ACC112 (cell line): ENCODE data around the gene IGSF21.

Experiments used
- H2AFZ ChIP-seq: fragments of 200-600 bp; sonication (generic); one replicate; pipeline ENCODE4 v1.6.0; 2017; ENCODE audit warnings: antibody characterized with exemption, low read length; ENCODE audit not compliant: unreplicated experiment
- H3K27ac ChIP-seq: fragments of 200-600 bp; sonication (generic); 2 replicates; pipeline ENCODE4 v1.5.1; 2014; ENCODE audit warnings: low read depth, mild to moderate bottlenecking, antibody characterized with exemption, low read length, moderate library complexity
- H3K27me3 ChIP-seq: fragments of 200-600 bp; sonication (generic); 2 replicates; pipeline ENCODE4 v1.6.1; 2014; ENCODE audit warnings: mild to moderate bottlenecking, antibody characterized with exemption, low read length, moderate library complexity, mixed read lengths; ENCODE audit not compliant: insufficient read depth
- H3K36me3 ChIP-seq: fragments of 200-600 bp; sonication (generic); 2 replicates; pipeline ENCODE4 v1.6.1; 2016; ENCODE audit warnings: mild to moderate bottlenecking, antibody characterized with exemption, low read length, moderate library complexity, mixed read lengths; ENCODE audit not compliant: insufficient read depth
- H3K4me1 ChIP-seq: fragments of 200-600 bp; sonication (generic); one replicate; pipeline ENCODE4 v1.6.1; 2016; ENCODE audit warnings: low read length, mixed read lengths; ENCODE audit not compliant: insufficient read depth, unreplicated experiment, control insufficient read depth
- H3K4me3 ChIP-seq: fragments of 200-600 bp; sonication (generic); 2 replicates; pipeline ENCODE4 v1.5.1; 2014; ENCODE audit warnings: mild to moderate bottlenecking, low read depth, low read length
- H3K79me2 ChIP-seq: fragments of 200-600 bp; sonication (generic); one replicate; pipeline ENCODE4 v1.6.0; 2016; ENCODE audit warnings: low read length; ENCODE audit not compliant: control insufficient read depth, unreplicated experiment, insufficient read depth

Gene IGSF21

DNA sequence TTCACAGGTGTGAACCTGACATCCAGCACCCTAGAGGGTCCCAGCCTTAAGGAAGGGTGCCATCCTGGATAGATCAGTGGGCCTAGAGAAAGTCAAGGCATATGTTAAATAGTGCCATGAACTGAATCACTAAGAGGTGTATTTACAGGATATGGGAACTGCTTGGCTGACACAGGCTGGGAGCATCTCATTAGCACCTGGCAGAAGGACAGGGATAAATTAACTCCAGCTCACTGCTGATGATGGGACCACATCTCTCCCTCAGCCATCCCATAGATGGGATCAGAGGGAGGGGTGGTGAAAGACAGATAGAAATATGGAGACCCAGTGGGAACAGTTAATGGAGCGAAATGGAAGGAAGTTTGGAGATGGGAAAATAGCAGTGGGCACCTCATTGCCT lies 122.0 kb downstream of the IGSF21 start:
- Histone ChIP-seq H2AFZ (no peak overlapping the region), H3K4me1 (no peaks in the 10 kb centered on the region), H3K79me2 (no peaks in the 10 kb centered on the region), H3K27ac (no peak overlapping the region), H3K27me3 (no peaks in the 10 kb centered on the region), H3K4me3 (no peak overlapping the region), H3K36me3 (no peaks in the 10 kb centered on the region)

DNA sequence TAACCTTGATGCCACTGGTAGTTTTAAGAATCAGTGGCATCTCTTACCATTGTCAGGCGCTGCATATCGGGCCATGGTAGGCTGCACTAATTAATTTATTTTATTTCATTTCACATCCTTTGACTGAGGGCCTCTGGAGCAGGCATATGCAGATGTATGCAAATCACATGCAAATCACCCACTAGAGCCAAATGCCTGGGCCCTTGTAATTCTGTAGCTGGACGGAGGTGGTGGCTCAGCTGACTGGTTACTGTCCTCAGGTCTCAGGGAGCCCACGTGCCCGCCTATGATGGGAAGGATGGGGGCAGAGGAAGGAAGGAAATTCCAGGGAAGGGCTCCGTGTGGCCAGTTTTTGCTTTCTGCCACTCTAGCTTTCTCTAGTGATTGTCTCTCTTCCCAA lies 122.7 kb downstream of the IGSF21 start:
- no peak overlapping the region for H3K27ac ChIP-seq
- H3K4me1 ChIP-seq, result no peaks in the 10 kb centered on the region
- no peak overlapping the region for H2AFZ ChIP-seq
- H3K36me3 ChIP-seq, result no peaks in the 10 kb centered on the region
- H3K79me2 ChIP-seq, result no peaks in the 10 kb centered on the region
- H3K27me3 ChIP-seq, result no peaks in the 10 kb centered on the region
- H3K4me3 ChIP-seq, result no peak overlapping the region

DNA sequence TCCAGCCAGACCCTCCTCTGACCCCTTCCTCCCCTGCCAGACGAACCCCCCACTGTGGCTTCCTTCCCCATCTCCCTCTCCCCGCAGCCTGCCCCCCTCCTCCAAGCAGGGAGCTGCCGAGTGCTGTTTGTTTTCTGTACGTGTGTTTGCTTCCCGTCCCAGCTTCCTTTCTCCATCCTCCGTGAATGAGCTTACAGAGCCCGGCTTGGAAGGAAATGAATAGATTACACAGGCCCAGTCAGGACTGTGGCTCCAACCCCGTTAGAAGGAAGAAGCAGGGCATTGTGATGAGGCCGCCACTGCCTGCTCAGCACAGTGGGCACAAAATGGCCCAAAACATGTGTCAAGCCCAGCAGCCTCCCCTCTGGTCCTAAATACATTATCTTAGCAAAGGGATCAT lies 123.2 kb downstream of the IGSF21 start:
- no peaks in the 10 kb centered on the region for H3K36me3 ChIP-seq
- H3K79me2 ChIP-seq, result no peaks in the 10 kb centered on the region
- no peak overlapping the region for H3K27ac ChIP-seq
- H3K27me3 ChIP-seq, result no peaks in the 10 kb centered on the region
- no peaks in the 10 kb centered on the region for H3K4me1 ChIP-seq
- H2AFZ ChIP-seq, result no peak overlapping the region
- H3K4me3 ChIP-seq, result no peak overlapping the region

DNA sequence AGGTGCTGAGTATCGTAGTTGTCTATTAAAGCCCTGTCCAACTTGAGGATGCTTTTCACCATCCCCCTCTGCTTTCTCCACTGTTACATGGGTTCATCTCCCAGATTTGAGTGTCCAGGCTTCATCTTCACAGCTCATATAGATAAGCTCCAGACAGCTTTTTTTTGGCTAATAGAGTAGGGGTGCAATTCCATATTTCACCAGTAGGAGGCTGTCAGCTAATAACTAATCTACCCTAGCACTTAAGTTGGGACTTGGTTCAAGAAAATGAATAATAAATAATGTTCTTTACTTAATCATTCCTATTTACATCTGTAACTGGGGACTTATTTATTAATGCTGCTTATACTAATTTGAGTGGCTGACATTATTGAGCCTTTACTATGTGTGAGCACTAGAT lies 124.5 kb downstream of the IGSF21 start:
- H3K4me1 ChIP-seq, result no peaks in the 10 kb centered on the region
- no peaks in the 10 kb centered on the region for H3K79me2 ChIP-seq
- H3K4me3 ChIP-seq, result no peak overlapping the region
- no peak overlapping the region for H2AFZ ChIP-seq
- H3K27me3 ChIP-seq, result no peaks in the 10 kb centered on the region
- no peaks in the 10 kb centered on the region for H3K36me3 ChIP-seq
- H3K27ac ChIP-seq, result no peak overlapping the region

DNA sequence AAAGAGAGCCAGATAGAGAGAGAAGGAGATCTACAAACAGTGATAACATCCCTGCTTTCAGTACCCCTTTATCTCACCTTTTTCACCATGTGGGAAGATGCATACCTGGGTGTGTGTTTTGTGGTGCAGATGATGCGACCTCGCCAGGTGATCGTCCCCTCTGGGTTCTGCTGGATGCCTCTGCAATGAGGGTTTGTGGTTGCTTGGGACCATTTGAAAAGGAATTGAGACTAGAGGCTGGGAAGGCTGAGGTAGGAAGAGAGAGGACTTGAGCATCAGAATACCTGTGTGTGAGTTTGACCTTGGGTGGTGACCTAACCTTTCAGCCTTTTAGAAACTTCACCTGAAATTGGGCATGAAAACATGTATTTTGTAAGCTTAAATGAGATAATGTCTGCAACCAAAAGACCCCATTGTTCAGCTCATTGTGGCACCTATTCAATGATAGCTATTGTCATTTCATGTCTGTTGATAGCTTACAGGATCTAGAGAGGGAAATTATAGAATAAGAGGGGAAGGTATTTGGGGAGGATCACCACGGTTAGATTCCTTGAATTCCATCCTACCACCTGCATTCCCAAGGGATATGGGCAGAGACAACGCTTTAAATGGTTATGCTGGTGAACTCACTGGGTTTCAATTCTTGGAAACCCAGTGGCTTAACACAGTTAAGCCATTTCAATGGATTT lies 125.7 kb downstream of the IGSF21 start:
- no peak overlapping the region for H3K27ac ChIP-seq
- no peak overlapping the region for H3K4me3 ChIP-seq
- no peaks in the 10 kb centered on the region for H3K36me3 ChIP-seq
- no peaks in the 10 kb centered on the region for H3K4me1 ChIP-seq
- H3K27me3 ChIP-seq, result no peaks in the 10 kb centered on the region
- no peaks in the 10 kb centered on the region for H3K79me2 ChIP-seq
- H2AFZ ChIP-seq, result no peak overlapping the region

DNA sequence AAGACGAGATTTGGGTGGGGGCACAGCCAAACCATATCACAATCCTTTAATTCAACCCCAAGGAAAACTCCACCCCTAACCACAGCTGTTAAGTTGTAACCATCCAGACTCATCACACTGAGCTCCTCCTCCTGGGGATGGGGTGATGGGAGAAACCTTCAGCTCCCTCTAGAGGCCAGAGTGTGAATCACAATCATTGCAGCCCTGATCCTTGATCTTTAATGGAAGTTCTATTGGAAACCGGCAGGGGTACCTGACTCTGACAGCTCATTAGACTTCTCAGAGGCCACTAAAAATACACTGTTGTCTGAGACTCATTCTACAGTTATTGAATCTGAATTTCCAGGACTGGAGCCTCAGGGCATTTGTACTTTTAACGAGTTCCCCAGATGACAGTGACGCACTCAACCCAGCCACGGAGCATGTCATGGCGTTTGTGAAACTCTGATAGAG lies 127.2 kb downstream of the IGSF21 start:
- H2AFZ ChIP-seq, result no peak overlapping the region
- H3K4me1 ChIP-seq, result no peaks in the 10 kb centered on the region
- no peak overlapping the region for H3K4me3 ChIP-seq
- no peak overlapping the region for H3K27ac ChIP-seq
- H3K27me3 ChIP-seq, result no peaks in the 10 kb centered on the region
- H3K79me2 ChIP-seq, result no peaks in the 10 kb centered on the region
- H3K36me3 ChIP-seq, result no peaks in the 10 kb centered on the region

DNA sequence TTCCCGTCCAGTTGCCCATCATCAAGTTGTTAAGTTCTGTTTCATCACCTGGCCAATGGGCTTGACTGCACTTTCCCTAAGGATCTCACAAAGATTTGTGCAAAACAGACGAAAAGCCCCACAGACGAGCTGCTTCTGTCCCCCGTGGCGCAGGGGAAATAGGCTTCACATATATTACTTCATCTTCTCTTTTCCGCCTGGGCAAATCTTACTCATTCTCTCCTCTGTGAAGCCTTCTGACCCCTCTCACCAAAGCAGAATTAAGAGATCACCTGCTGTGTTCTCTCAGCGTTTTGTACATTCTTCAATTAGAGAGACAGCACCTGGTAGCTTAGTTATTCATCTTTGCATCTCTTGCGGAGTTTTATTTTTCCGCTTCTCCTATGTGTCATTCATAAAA lies 129.8 kb downstream of the IGSF21 start:
- Histone ChIP-seq H2AFZ (no peak overlapping the region), H3K27me3 (no peaks in the 10 kb centered on the region), H3K79me2 (no peaks in the 10 kb centered on the region), H3K27ac (no peak overlapping the region), H3K4me1 (no peaks in the 10 kb centered on the region), H3K36me3 (no peaks in the 10 kb centered on the region), H3K4me3 (no peak overlapping the region)

DNA sequence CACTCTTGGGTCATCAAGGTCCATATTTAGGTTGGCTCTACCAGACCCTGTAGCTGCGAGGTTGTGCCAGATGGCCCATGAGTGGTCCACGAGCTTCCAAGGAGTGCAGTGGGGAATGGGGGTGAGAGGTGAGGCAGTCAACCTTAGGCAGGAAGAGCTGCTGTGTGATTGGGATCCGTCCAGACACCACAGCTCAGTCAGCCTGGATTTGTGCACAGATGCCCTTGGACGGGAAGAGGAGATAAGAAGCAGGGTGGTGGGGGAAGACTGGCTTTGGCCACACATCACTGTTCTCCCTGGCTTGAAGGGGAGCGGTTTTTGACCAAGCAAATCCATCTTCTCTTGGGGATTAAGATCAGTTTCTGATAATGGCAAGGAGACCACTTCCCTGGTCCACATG lies 130.6 kb downstream of the IGSF21 start:
- no peaks in the 10 kb centered on the region for H3K27me3 ChIP-seq
- no peaks in the 10 kb centered on the region for H3K79me2 ChIP-seq
- no peak overlapping the region for H3K27ac ChIP-seq
- H3K4me3 ChIP-seq, result no peak overlapping the region
- no peaks in the 10 kb centered on the region for H3K36me3 ChIP-seq
- no peak overlapping the region for H2AFZ ChIP-seq
- no peaks in the 10 kb centered on the region for H3K4me1 ChIP-seq

DNA sequence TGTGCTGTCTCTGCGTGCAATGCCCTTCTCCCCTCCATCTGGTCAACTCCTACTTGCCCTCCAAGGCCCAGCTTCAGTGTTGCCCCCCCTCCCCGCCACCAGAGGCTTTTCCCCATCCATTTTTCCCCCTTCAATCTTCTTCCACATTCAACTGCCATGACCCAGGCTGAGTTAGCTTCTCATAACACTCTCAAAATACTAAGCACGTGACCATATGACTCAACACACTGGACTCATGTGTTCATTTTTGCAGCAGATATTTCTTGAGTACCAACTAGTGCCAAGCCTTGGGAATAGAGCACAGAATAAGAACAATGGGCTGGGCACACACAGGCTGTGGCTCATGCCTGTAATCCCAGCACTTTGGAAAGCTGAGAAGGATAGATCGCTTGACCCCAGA lies 132.1 kb downstream of the IGSF21 start:
- Histone ChIP-seq H3K36me3 (no peaks in the 10 kb centered on the region), H3K27ac (no peak overlapping the region), H3K4me1 (no peaks in the 10 kb centered on the region), H2AFZ (no peak overlapping the region), H3K79me2 (no peaks in the 10 kb centered on the region), H3K27me3 (no peaks in the 10 kb centered on the region), H3K4me3 (no peak overlapping the region)

DNA sequence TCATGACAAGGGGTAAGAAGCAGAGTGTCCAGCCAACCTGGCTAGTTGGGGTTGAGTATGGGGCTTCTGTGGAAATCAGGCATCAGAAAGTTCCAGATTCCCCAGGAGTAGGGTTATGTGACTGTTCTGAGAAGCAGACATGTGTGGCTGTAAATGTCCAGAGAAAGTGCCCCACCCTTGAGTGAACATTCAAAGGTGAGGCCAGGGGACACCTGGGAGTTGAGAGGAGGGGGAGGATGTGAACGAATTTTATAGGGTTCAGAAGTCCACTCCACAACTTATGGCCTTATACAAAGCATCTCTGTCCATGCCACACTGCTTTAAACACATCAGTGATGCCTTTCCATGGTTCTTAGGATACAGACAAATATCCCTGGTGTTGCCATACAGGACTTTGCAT lies 133.3 kb downstream of the IGSF21 start:
- H3K4me3 ChIP-seq, result no peak overlapping the region
- no peaks in the 10 kb centered on the region for H3K36me3 ChIP-seq
- no peaks in the 10 kb centered on the region for H3K79me2 ChIP-seq
- H2AFZ ChIP-seq, result no peak overlapping the region
- H3K4me1 ChIP-seq, result no peaks in the 10 kb centered on the region
- no peaks in the 10 kb centered on the region for H3K27me3 ChIP-seq
- H3K27ac ChIP-seq, result no peak overlapping the region

DNA sequence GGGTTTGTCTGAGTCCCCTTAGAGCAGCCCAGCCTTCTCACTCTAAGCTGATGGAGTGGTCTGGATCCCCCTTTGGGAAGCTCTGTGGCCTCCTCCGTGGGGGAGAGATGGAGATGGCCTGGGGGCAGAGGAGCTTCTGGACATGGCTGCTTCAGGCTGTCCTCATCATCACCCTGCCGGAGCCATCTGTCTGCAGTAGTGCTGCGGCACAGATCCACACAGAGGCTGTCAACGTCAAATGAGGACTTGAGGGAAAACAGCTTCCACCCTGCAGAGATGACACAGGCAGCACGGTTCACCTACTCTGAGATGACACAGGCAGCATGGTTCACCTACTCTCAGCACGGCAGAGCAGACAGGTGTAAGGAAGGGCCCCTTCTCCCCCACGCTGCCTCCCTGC lies 134.3 kb downstream of the IGSF21 start:
- H3K79me2 ChIP-seq, result no peaks in the 10 kb centered on the region
- no peak overlapping the region for H2AFZ ChIP-seq
- H3K4me1 ChIP-seq, result no peaks in the 10 kb centered on the region
- no peaks in the 10 kb centered on the region for H3K27me3 ChIP-seq
- H3K36me3 ChIP-seq, result no peaks in the 10 kb centered on the region
- no peak overlapping the region for H3K27ac ChIP-seq
- no peak overlapping the region for H3K4me3 ChIP-seq
